Medulla oblongata (tissue), 1 donor: Measurements from ENCODE around the gene ELAC1.

Source experiments
- DNase-seq: peaks from one replicate; pipeline ENCODE4 v3.0.0-alpha.2; 2015; ENCODE audit errors: extremely low spot score

ELAC1 gene

DNA sequence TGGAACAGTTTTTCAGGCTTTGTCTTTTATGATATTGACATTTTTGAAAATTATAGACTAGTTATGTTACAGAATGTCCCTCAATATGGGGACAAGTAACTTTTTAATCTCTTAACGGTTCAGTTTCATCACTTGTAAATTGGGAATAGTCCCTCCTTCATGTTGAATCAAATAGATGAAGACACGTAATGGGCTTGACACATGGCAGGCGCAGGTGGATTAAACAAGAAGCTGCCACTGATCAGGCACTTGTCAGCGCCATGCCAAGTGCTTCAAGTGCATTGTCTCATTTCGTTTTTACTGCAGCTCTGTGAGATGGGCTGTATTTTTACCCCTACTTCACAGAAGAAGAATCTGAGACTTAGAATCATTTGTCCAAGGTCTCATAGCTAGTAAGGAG lies 52.7 kb downstream of the ELAC1 start:
- no peak for DNase-seq

DNA sequence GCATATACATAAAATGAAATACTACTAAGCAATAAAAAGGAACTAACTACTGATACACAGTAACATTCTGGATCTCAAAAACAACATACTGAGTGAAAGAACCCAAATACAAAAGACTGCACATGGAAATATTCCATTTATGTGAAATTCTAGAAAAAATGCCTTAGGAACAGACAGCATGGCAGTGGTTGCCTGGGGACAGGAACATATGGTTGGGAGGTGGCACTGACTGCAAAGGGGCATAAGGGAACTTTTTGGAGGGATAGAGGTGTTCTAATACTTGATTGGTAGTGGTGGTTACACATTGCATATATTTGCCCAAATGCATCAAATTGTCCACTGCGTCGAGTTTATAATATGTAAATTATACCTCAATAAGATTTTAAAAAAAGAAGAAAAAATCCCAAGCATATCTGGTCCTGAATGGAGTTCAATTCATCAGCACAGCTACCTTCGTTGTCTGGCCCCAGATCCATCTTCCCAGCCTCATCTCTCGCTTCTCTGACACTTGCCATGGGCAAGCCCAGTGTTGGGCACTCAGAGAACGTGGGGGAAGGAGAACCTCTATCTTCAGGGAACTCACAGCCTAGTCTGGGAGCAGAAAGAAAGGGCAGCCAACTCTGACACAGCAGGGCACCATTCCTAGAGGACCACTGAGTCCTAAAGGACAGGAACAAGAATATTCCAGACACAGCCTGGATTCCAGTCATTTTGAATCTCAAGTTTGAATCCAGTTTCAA lies 53.6 kb downstream of the ELAC1 start:
- DNase-seq, result no peak

DNA sequence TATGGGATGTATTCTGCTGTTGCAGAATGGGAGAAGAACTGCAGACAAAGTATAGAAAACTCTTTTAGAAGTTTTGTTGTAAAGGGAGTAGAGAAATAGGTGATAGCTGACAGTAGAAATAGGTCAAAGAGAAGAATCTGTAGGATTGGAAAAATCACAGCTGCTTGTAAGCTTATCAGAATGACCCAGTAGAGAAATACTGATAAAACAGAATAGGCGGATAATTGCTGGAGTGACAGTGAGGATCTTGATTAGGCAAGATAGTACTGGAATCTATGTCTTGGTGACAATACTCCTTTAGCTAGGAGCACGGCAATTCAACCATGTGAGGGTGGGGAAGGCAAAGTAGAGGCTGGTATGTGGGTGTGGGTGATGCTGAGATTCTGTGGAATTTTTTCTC lies 57.7 kb downstream of the ELAC1 start:
- DNase-seq, result no peak

DNA sequence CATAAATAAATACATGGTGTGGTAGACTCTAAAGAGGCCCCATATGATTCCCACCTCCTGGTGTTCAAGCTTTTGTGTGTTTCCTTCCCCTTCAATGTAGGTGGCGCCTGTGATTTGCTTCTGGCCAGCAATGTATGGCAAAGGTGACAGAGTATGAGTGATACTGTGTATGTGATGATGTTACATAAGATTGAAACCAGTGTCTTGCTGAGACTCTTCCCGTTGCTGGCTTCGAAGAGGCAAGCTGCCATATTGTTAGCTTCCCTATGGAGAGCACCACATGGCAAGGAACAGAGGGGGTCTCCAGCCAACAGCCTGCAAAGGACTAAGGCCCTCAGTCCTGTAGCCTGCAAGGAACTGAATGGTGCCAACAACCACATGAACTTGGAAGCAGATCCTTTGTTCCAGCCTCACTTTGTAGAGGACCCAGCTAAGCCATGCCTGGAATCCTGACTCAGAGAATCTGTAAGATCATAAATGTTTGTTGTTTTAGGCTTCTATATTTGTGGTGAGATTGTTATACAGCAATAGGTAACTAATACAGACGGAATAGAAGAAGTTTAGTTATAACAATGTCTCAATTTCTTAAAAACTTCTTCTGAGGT lies 60.5 kb downstream of the ELAC1 start:
- no peak for DNase-seq

DNA sequence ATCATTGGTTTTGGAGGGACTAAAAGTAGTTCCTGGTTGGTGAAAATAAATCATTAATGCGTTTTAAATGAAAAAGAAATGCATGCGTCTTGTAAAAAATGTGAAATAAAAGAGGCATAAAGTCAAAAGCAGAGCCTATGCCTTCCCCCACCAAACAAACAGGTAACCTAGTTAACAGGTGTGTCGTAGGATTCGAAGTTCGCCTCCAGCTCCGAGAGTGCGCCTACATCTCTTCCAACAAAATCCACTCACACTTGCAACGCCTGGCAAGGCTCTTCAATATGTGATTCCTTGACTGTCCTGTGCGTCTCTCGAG lies 61.5 kb downstream of the ELAC1 start:
- no peak for DNase-seq

DNA sequence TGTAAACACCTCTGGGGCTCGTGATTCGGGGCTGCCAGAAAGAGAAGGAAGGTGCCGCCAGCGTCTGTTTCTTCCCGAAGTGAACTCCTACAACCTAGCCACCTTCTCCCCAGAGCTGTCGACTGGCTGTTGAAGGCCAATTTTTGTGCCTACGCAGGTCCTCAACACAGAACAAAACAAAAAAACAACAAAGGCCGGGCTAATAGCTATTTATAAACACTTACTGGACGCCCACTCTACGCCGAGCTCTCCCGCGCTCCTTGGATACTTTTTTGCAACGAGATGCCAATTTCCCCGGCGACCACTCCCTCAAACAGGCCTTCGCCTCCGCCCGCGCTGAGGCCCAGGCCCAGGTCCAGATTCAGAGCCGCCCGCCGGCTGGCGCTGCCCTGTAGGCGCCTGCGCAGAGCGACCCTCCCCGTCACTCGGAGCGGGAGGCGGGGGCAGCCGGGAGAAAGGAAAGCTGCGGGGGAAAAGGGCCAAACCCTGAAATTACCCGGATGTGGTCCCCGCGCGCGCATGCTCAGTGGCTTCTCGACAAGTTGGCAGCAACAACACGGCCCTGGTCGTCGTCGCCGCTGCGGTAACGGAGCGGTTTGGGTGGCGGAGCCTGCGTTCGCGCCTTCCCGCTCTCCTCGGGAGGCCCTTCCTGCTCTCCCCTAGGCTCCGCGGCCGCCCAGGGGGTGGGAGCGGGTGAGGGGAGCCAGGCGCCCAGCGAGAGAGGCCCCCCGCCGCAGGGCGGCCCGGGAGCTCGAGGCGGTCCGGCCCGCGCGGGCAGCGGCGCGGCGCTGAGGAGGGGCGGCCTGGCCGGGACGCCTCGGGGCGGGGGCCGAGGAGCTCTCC lies 62.1 kb downstream of the ELAC1 start, which contains the start of gene SMAD4:
TSS of gene SMAD4 (plus strand) at position 520 of the 843 bp plus-strand sequence. CDS start 16,834 bp downstream, outside the sequence.
- DNase-seq, result peak; percentile 98

DNA sequence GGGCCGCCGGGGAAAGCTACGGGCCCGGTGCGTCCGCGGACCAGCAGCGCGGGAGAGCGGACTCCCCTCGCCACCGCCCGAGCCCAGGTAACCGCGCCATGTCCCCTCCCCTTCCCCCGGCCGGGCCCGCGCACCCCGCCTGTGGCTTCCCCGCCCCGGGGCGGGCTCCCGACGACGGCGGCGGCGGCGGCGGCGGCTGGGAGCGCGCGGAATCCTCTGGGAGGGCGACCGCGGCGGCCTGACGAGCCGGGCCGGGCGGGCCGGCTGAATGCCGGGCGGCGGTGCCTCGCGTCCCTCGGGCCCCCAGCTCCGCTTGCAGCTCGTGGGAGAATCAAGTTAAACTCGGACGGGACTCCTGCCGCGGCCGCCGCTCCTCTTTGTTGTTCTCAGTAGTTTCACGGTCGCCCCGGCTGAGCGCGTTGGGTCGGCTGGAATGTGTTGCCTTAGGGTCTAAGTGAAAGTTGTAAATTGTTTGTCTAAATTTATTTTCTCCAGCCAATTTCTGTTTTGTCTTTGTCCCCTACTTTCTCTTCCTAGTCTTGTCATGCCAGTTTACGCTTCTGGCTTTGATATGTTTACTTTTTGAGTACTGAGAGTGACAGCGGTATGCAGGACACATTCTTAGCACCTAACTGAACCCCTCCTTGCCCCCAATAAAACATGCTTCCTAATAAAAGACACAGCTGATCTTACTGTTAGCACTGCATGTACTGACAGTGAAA lies 62.9 kb downstream of the ELAC1 start:
- peak; percentile 78 for DNase-seq

DNA sequence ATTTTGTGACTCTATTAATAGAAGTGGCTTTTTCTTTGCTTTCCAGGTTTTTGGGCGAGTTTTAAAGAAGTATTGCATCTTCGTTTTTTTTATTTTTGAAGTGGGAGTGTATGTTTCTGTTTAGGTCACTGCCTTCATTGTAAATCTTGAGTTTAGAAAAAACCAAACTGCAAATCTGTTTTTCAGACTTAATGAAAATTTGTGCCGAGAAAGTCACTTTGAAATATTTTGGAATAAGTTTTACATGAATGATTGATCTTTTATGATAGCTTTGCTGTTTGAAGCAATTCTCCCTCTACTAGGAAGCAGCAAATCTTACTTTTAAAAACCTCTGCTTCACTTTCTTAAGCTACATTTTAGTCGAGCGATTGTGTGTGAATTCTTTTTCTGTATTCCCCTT lies 64.4 kb downstream of the ELAC1 start:
- peak; percentile 18 for DNase-seq

DNA sequence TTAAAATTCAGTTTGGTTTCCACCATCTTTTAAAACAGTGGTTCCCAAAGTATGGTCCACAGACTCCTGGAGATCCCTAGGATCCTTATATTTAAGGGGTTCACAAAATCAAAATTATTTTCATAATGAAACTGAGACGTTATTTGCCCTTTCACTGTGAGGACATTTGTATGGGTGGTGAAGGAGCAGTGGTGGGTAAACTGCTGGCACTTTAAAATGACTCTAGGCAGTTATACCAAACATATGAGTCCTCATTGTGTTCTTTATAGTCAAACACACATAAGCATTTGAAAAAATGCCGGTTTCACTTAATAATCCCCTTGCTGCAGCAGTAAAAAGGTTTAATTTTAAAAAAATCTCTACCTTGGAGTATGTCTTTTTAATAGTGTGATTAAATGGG lies 69.4 kb downstream of the ELAC1 start:
- DNase-seq, result no peak
